ENCODE results near the gene PTPN5.

Gene PTPN5

DNA sequence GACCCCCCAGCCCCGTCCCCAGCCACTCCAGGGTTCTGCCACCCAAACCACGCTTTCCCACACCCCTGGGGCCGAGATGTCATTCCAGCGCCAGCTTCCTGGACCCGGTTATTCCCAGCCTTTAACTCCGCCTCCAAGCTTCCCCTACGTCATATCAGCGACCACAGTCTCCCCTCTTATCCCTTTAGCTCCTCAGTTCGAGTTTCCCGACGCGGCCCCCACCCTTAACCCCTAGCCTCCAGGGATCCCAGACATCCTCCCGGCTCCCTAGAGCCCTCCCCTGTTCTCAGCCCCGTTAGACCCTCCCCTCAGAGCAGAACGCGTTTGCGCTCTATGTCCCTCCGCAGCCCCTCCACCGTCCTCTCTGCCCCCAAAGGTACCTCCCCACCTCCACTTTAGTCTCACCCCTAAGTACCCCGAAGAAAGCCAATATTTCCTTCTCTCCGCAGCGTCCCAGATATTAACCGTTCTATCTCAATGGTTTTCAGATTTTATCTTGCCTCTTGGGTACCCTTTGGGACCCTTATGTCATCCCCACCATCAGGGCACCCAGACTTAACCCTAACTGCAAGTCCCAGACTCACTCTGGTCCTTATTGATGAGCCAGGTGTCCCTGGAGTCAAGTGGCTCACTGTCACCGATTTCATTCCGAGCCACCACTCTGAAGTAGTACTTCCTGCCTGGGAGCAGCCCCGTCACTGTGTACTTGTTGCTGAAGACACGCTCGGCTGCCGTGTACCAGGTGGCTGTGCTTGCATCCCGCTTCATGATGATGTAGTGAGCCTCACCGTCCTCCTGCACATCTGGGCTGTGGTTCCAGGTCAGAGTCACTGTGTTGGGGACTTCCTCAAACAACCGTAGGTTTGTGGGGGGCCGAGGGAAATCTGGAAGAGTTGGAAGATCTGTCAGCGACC is 85.0 kb downstream of the PTPN5 start:
- H3K36me3 ChIP-seq (ENCODE audit: control insufficient read depth, insufficient read depth, low read length) = no peaks in the 10 kb centered on the region
- H3K79me2 ChIP-seq = no peaks in the 10 kb centered on the region
- no peaks in the 10 kb centered on the region for H3K9me3 ChIP-seq (ENCODE audit: control insufficient read depth, low read length)
- no peak overlapping the region for H3K9ac ChIP-seq
- peaks cover 6% of the 10 kb centered on the region for H3K4me1 ChIP-seq
- H3K27ac ChIP-seq = peak overlapping the region; percentile 55
- H3K4me2 ChIP-seq (ENCODE audit: low read length) = peak overlapping the region; percentile 82
- peak overlapping the region; percentile 79 for H2AFZ ChIP-seq
- TF ChIP-seq, protein P1, sequence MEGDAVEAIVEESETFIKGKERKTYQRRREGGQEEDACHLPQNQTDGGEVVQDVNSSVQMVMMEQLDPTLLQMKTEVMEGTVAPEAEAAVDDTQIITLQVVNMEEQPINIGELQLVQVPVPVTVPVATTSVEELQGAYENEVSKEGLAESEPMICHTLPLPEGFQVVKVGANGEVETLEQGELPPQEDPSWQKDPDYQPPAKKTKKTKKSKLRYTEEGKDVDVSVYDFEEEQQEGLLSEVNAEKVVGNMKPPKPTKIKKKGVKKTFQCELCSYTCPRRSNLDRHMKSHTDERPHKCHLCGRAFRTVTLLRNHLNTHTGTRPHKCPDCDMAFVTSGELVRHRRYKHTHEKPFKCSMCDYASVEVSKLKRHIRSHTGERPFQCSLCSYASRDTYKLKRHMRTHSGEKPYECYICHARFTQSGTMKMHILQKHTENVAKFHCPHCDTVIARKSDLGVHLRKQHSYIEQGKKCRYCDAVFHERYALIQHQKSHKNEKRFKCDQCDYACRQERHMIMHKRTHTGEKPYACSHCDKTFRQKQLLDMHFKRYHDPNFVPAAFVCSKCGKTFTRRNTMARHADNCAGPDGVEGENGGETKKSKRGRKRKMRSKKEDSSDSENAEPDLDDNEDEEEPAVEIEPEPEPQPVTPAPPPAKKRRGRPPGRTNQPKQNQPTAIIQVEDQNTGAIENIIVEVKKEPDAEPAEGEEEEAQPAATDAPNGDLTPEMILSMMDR (IDR thresholded peaks at IDR 0.05) = no peak
- peak overlapping the region; percentile 58 for H3K4me3 ChIP-seq (ENCODE audit: low read depth, low read length)
- H3K27me3 ChIP-seq (ENCODE audit: control insufficient read depth, insufficient read depth, low read length) = no peaks in the 10 kb centered on the region

DNA sequence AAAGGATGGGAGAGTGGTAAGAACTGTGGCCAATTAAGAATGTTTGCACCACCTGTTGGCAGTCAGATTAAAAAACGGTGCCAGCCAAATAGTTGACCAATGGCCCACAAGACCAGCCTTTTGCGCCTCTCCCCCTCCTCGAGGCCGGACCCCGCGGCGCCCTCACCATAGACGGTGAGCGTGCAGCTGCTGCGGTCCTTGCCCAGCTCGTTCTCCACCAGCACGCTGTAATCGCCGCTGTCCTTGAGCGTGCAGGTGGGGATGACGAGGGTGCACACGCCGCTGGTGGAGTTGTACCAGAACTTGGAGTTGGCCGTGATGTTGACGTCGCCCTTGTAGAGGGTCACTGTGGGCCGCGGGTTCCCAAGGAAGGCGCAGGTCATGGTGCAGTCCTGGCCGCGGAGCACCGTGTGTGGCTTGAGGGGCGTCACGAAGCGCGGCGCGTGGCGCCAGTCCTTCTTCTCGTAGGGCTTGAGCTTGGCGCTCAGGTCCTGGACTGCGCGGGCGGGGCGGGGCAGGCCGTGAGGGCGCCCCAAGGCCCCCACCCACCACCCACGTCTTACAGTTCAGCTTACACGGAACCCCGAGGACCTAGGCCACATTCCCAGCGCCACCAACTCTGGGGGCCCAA is 85.8 kb downstream of the PTPN5 start:
- H3K27me3 ChIP-seq (ENCODE audit: control insufficient read depth, insufficient read depth, low read length) = no peaks in the 10 kb centered on the region
- H3K79me2 ChIP-seq = no peaks in the 10 kb centered on the region
- H3K9ac ChIP-seq = no peak overlapping the region
- H3K4me2 ChIP-seq (ENCODE audit: low read length) = peak overlapping the region; percentile 68
- H3K27ac ChIP-seq = no peak overlapping the region
- H3K4me3 ChIP-seq (ENCODE audit: low read depth, low read length) = peak overlapping the region; percentile 27
- H3K36me3 ChIP-seq (ENCODE audit: control insufficient read depth, insufficient read depth, low read length) = no peaks in the 10 kb centered on the region
- H3K9me3 ChIP-seq (ENCODE audit: control insufficient read depth, low read length) = no peaks in the 10 kb centered on the region
- TF ChIP-seq, protein P1 (IDR thresholded peaks at IDR 0.05) = no peak
- peaks cover 6% of the 10 kb centered on the region for H3K4me1 ChIP-seq
- peak overlapping the region; percentile 68 for H2AFZ ChIP-seq

DNA sequence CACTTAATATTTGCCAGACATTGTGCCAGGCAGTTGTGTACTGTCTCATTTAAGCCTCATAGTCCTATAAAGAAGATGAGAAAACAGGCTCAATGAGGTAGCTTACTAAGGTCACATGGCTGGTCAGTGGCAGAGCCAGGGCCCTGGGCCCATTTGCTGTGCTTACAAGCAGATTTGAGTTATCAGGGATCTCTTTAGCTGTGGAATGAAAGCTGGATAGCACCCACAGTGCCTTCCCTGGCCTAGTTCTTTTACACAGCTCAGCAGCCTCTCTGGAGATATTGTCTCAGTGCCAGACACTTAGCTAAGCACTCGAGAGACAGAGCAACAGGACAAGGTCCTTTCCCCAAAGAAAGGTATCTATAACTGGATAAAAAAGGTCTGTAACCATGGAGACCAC is 86.9 kb downstream of the PTPN5 start:
- Histone ChIP-seq H3K9me3 (ENCODE audit: control insufficient read depth, low read length) (no peaks in the 10 kb centered on the region), H3K4me1 (peaks cover 9% of the 10 kb centered on the region), H3K36me3 (ENCODE audit: control insufficient read depth, insufficient read depth, low read length) (no peaks in the 10 kb centered on the region), H3K27me3 (ENCODE audit: control insufficient read depth, insufficient read depth, low read length) (no peaks in the 10 kb centered on the region), H3K4me3 (ENCODE audit: low read depth, low read length) (no peak overlapping the region), H3K79me2 (no peaks in the 10 kb centered on the region), H3K4me2 (ENCODE audit: low read length) (peak overlapping the region; percentile 2), H3K27ac (no peak overlapping the region), H2AFZ (no peak overlapping the region), H3K9ac (no peak overlapping the region)
- TF ChIP-seq, protein P1 (IDR thresholded peaks at IDR 0.05) = no peak

DNA sequence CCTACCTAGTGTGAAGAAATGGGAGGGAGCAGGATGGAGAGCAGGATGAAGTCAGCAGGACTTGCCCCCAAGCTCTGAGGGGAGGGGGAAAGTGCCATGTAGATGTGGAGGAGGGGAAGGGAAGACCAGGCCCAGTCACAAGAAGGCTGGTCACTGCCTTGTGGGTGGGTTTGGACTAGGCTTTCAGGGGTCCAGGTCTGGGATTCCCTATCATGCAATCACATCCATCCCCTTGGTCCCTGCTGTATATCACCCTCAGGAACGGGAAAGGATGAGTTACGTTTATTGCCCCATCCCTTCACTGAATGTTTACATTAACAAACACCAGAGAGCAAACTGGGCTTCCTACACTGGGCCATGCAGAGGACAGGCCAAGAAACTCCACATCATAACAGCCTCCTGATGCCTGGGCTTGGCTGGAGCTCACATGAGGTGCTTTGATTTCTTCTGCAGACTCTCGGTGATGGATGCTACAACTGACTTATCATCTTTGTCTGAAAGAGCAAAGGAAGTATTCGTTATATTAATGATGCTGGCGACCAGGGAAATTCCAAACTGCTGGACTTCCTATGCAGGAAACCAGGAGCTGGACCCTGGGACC is 87.5 kb downstream of the PTPN5 start:
- no peaks in the 10 kb centered on the region for H3K9me3 ChIP-seq (ENCODE audit: control insufficient read depth, low read length)
- TF ChIP-seq, protein P1 (IDR thresholded peaks at IDR 0.05) = no peak
- H3K27ac ChIP-seq = no peak overlapping the region
- no peak overlapping the region for H3K9ac ChIP-seq
- H3K4me2 ChIP-seq (ENCODE audit: low read length) = no peak overlapping the region
- no peak overlapping the region for H3K4me3 ChIP-seq (ENCODE audit: low read depth, low read length)
- peaks cover 10% of the 10 kb centered on the region for H3K4me1 ChIP-seq
- no peaks in the 10 kb centered on the region for H3K27me3 ChIP-seq (ENCODE audit: control insufficient read depth, insufficient read depth, low read length)
- no peak overlapping the region for H2AFZ ChIP-seq
- H3K36me3 ChIP-seq (ENCODE audit: control insufficient read depth, insufficient read depth, low read length) = no peaks in the 10 kb centered on the region
- H3K79me2 ChIP-seq = no peaks in the 10 kb centered on the region

Data from parathyroid adenoma (tissue), 2 donors.